Measurements from ENCODE around the gene ZNF747.
"Not testable (repeated sequence)": the region's sequence is repeated elsewhere in the genome, so short reads cannot be mapped to it uniquely, and the experiment has no call there.

ZNF747 gene

GRCh38 chr16:30557707-30557956, 23.0 kb upstream of the ZNF747 start:
- no peak for DNase-seq

GRCh38 chr16:30556125-30556473, 21.4 kb upstream of the ZNF747 start:
- no peak for DNase-seq

GRCh38 chr16:30555315-30556124, 20.9 kb upstream of the ZNF747 start:
- no peak for DNase-seq

DNA sequence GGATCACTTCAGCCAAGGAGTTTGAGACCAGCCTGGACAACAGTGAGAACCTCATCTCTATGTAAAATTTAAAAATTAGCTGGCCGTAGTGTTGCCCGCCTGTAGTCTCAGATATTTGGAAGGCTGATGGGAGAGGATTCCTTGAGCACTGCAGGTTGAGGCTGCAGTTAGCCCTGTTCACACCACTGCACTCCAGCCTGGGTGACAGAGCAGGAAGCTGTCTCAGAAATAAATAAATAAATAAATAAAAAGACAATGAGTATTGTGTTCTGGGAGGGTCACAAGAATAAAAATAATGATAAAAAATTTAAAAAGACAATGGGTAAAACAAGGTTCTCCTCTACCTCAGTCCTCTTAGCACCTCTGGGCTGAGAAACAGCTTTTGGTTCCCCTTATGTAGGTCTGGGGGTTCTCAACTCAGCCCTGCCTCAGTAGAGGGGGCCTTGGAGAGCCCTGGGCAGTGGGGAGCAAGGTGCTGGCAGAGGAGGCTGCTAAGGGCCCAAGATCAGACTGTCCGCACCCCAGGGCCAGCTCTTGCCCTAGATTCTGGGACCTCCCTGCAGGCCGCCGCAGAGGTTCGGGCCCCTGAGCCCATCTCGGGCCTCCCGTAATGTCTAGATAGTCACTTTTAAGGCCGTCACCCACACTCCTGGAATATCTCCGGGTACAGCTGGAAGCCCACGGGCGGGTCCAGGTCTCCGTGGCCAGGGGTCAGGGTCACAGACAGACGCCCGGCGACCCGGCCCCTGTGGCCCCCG, 20.1 kb upstream of the ZNF747 start:
- no peak for DNase-seq

GRCh38 chr16:30553393-30553899, 18.8 kb upstream of the ZNF747 start:
- no peak for DNase-seq

DNA sequence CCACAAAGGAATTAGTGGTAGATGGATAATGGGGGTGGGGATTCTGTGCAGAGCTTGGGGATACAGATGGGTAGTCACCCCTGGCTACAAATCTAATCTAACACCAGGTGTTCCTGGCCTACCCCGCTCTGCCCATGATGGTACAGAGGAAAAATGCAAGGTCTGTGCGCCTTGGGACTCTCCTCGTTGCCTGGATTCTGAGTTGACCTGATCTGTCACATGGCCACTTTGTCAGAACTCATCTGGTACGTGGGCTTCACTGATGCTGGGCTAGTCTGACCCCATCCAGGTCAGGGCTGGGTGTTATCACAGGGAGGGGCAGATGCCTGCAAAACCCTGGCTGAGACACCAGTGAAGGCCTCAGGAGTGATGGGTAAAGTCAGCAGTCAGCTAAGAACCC, 18.3 kb upstream of the ZNF747 start:
- no peak for DNase-seq

DNA sequence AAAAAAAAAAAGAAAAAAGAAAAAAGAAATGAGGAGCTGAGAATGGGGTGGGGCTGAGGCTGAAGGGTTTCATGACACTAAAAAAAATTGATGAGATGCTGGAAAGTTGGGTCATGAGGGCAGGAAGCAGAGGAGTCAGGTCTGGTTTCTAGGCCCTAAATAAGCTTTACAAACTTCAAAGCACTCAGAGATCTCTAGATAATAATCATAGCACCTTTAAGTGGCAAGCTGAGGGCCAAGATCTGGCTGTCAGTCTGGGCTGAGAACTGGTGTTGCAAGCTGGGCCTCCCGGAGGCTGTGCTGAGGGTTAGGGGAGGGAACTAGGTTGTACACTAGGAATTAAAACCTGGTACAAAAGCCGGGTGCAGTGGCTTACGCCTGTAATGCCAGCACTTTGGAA, 17.1 kb upstream of the ZNF747 start:
- no peak for DNase-seq

GRCh38 chr16:30548416-30549253, 14.0 kb upstream of the ZNF747 start:
- no peak for DNase-seq

- no peak for DNase-seq
These were observed 11.5 kb upstream of the ZNF747 start for GRCh38 chr16:30546115-30546514.

- DNase-seq, result no peak
These were observed 8.4 kb upstream of the ZNF747 start for GRCh38 chr16:30543067-30543466.

- DNase-seq, result no peak
These were observed 7.1 kb upstream of the ZNF747 start for GRCh38 chr16:30541502-30542329.

DNA sequence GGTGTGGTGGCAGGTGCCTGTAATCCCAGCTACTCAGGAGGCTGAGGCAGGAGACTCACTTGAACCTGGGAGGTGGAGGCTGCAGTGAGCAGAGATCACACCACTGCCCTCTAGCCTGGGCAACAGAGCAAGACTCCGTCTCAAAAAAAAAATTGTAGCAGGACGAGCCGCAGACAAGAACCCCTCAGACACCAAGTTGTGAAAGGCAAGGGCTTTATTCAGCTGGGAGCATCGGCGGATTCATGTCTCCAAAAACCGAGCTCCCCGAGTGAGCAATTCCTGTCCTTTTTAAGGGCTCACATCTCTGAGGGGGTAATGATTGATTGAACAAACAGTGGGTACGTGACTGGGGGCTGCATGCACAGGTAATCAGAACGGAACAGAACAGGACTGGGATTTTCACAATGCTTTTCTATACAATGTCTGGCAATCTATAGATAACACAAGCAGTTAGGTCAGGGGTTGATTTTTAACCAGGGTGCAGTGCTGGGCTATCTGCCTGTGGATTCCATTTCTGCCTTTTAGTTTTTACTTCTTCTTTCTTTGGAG, 6.3 kb upstream of the ZNF747 start:
- DNase-seq, result not testable (repeated sequence)

- not testable (repeated sequence) for DNase-seq
These were observed 5.4 kb upstream of the ZNF747 start for GRCh38 chr16:30539986-30540526.

- no peak for DNase-seq
These were observed 4.6 kb upstream of the ZNF747 start for GRCh38 chr16:30539000-30539964.

DNA sequence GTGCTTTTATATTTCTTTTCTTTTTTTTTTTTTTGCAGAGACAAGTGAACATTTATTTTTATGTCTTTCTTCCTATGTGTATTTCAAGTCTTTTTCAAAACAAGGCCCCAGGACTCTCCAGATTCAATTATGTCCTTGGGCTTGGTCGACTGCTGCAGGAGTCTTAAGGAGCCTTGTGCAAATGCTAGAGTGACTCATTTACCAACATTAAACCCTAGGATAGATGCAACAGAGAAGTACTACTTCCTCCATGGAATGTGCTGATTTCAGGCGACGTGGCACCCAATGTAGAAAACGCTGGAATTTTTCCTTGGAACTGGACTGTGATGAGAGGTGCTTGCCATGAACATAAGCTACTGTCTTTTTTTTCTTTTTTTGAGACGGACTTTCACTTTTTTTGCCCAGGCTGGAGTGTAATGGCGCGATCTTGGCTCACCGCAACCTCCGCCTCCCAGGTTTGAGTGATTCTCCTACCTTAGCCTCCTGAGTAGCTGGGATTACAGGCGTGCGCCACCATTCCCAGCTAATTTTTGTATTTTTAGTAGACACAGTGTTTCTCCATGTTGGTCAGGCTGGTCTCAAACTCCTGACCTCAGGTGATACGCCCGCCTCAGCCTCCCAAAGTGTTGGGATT, 1.9 kb upstream of the ZNF747 start:
- not testable (repeated sequence) for DNase-seq

DNA sequence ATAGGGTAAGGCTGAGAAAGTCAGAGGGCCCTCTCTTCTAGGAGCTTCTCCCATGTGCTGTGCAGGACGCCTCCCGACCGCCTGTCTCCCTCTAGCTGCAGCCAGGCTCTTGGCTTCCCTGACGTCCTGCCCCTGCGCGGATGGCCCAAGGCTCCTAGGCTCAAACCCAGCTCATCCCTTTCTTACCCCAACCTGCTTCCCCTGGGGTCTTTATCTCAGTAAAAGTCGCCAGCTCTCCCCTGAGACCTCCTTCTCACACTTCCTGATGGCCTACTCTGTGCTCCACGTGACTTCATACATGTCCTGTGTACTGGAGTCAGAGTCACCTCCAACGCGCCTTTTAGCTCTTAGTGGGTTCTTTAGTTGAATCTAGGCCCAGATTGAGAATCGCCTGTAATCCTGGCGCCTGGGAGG, 1.1 kb upstream of the ZNF747 start:
- peak; percentile 67 for DNase-seq

DNA sequence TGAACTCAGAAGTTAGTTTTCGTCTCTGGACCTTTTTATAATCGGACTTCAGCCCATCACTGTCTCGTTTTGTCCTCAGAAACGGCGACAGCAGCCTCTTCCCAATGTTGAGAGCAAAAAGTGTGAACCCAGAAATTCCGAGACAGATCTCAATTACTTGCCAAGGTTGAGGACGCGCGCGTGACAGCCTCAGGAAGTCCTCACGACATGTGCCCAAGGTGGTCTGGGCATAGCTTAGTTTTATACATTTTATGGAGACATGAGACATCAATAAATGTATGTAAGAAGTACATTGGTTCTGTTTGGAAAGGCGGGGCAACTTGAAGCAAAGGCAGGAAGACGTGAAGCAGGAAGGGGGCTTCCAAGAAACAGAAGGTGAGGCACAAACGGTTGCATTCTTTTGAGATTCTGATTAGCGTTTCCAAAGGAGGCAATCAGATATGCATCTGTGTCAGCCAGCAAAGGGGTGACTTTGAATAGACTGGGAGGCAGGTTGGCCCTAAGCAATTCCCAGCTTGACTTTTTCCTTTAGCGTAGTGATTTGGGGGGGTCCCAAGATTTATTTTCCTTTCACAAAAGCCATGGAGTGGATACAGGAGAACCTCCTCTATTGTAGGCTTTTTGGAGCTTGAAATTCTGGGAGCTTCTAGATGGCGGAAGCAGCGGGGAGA, 583 bp upstream of the ZNF747 start:
- DNase-seq, result no peak

GRCh38 chr16:30533748-30534367, 800 bp downstream of the ZNF747 start:
- DNase-seq, result no peak

DNA sequence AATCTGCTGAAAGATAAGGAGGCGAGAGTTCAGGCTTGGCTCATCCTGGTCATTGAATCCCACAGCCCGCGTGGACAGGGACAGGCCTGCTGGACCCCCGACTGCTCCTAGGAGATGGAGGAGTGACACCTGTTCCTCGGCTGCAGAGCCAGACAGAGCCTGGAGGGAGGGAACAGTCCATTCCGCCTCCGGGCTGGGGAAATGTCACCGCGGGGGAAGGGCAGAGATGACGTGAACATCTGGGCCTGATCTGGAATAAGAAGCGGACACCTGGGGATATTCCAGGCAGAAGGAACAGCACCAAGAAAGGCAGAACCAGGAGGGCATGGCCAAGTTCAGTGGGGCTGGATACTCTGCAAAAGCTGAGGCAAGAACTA, 1.5 kb downstream of the ZNF747 start:
- no peak for DNase-seq

All from NK-92 treated with Interleukin-12 subunit alpha and Interleukin-12 subunit beta, amount 100 ng/mL, for 24 hours (cell line).